ENCODE measurements around the gene CACNA1C. TPM values are rescaled to one million over a fixed set of nuclear protein-coding genes. Genes with fewer than 3 reads are reported as not detected.

Gene CACNA1C
- total and polyA plus RNA-seq, 10 of the 15 experiments (the other 5 are each of a cell fraction or from before 2014, with no cell fraction given), result under 0.01 to 0.15 (median 0.09) TPM; not detected in 5

DNA sequence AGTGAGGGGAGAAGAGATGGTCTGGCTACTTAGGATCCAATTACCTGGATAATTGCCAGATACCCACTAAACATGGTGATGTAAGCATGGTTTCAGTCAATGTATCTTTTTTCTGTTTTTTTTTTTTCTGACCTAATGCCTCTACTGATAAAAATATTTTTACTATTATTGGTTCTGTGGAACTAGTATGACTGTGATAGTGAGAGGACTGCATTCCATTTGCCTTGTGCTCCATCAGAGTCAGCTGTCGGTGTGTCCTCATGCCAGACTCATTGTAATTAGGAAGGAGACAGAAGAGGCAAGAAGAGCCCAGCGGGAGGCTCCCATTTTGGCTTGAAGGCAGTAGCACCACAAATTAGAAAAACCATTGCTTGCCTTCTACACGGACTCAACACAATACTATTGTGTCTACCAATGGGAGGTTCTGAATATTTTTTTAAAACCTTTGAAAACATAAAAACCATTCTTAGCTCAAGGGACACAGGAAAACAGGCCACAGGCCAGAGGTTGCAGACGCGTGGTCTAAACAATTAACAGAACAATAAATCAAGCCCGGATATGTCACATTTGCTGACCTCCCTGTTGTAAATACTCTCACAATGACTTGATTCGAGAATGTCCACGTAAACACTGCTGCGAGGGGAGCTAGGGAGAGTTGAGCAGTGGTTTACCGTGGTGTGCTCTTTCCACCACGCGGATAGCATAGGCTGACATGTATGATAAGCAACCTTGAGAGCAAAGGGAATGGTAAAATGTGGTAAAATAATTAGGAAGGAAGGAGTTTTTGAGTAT, 35.0 kb upstream of the CACNA1C start (continued):
- TF ChIP-seq, protein P1, sequence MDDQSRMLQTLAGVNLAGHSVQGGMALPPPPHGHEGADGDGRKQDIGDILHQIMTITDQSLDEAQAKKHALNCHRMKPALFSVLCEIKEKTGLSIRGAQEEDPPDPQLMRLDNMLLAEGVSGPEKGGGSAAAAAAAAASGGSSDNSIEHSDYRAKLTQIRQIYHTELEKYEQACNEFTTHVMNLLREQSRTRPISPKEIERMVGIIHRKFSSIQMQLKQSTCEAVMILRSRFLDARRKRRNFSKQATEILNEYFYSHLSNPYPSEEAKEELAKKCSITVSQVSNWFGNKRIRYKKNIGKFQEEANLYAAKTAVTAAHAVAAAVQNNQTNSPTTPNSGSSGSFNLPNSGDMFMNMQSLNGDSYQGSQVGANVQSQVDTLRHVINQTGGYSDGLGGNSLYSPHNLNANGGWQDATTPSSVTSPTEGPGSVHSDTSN (IDR thresholded peaks at IDR 0.05; ENCODE audit: insufficient replicate concordance, low read depth, low read length), result peak; percentile 54
- TF ChIP-seq, protein P2, sequence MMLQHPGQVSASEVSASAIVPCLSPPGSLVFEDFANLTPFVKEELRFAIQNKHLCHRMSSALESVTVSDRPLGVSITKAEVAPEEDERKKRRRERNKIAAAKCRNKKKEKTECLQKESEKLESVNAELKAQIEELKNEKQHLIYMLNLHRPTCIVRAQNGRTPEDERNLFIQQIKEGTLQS (IDR thresholded peaks at IDR 0.05; ENCODE audit: borderline replicate concordance, extremely low read depth, low read depth, low read length), result no peak
- TF ChIP-seq ZNF24 (IDR thresholded peaks at IDR 0.05), result no peak
- peak; percentile 56; the same call in 1 of the 2 replicates for TF ChIP-seq ATF7 (IDR thresholded peaks at IDR 0.05; ENCODE audit: low read depth)
- no peak for TF ChIP-seq E4F1 (IDR thresholded peaks at IDR 0.05; ENCODE audit: borderline replicate concordance, partially characterized antibody)
- peak; percentile 38 to 69; a peak in 3 of 4 replicates for TF ChIP-seq BHLHE40 (IDR thresholded peaks at IDR 0.05; ENCODE audit: borderline replicate concordance in 1 of 2, low read depth in 2 of 2, low read length in 1 of 2)
- no peak for TF ChIP-seq POLR2AphosphoS5 (IDR thresholded peaks at IDR 0.05; ENCODE audit: low read length)
- TF ChIP-seq PRDM15 (CRISPR knock-in tag; IDR thresholded peaks at IDR 0.05), result no peak
- TF ChIP-seq FOXM1 (IDR thresholded peaks at IDR 0.05; ENCODE audit: low read depth, low read length), result 0 out of 2 replicates have a peak, but pooled peaks have one; percentile 13
- TF ChIP-seq BMI1 (IDR thresholded peaks at IDR 0.05; ENCODE audit: borderline replicate concordance), result peak; percentile 79

All from GM12878 (cell line).